Osteoblast (primary cell): ENCODE measurements around the gene PCK2. TPM values are rescaled to one million over a fixed set of nuclear protein-coding genes. Genes with fewer than 3 reads are reported as not detected.
A peak's percentile ranks its signal among the peaks of the same experiment; 100 is the strongest.

Experiments used
- DNase-seq: peaks from one replicate; pipeline ENCODE4 v3.0.0; 2011; ENCODE audit warnings: low spot score, mixed read lengths; ENCODE audit not compliant: insufficient read length; ENCODE audit errors: missing footprints
- H2AFZ ChIP-seq: 2 replicates; pipeline ENCODE4 v1.6.0; 2011; ENCODE audit warnings: mild to moderate bottlenecking, low read length
- H3K27ac ChIP-seq: 2 replicates; pipeline ENCODE4 v1.5.1; 2011; ENCODE audit warnings: mild to moderate bottlenecking, low read depth, low read length, moderate library complexity
- H3K27me3 ChIP-seq: 2 replicates; pipeline ENCODE4 v1.6.0; 2012; ENCODE audit warnings: mild to moderate bottlenecking, control low read depth, inconsistent platforms, low read length, moderate library complexity; ENCODE audit not compliant: insufficient read depth
- H3K36me3 ChIP-seq: 2 replicates; pipeline ENCODE4 v1.5.1; 2011; ENCODE audit warnings: mild to moderate bottlenecking, low read length, control low read depth, moderate library complexity; ENCODE audit not compliant: insufficient read depth
- H3K4me1 ChIP-seq: 2 replicates; pipeline ENCODE4 v1.5.1; 2011; ENCODE audit warnings: mild to moderate bottlenecking, low read length, control low read depth, moderate library complexity; ENCODE audit not compliant: insufficient read depth
- H3K4me2 ChIP-seq: 2 replicates; pipeline ENCODE4 v1.6.0; 2011; ENCODE audit warnings: mild to moderate bottlenecking, low read length; ENCODE audit not compliant: insufficient read depth
- H3K4me3 ChIP-seq: fragments of 200-600 bp; sonication (generic); 3 replicates; pipeline ENCODE4 v1.5.1; 2012; ENCODE audit warnings: mild to moderate bottlenecking, low read length, inconsistent platforms; ENCODE audit not compliant: insufficient read depth
- H3K79me2 ChIP-seq: 2 replicates; pipeline ENCODE4 v1.6.0; 2012; ENCODE audit warnings: mild to moderate bottlenecking, low read length, control low read depth, inconsistent platforms; ENCODE audit not compliant: insufficient read depth
- H3K9me3 ChIP-seq: 2 replicates; pipeline ENCODE4 v1.5.1; 2011; ENCODE audit warnings: low read depth, low read length, control low read depth
- H4K20me1 ChIP-seq: 2 replicates; pipeline ENCODE4 v1.6.0; 2012; ENCODE audit warnings: mild to moderate bottlenecking, low read length, control low read depth; ENCODE audit not compliant: insufficient read depth
- CTCF ChIP-seq: IDR thresholded peaks from 2 replicates; pipeline ENCODE4 v1.5.1; 2011; ENCODE audit warnings: mild to moderate bottlenecking, low read depth, low read length, moderate library complexity; ENCODE audit errors: extremely low read depth
- total RNA-seq: library from RNA; depleted of rRNA; stranded (reverse); fragments of >200 nt; gene quantifications from 2 replicates; pipeline ENCODE4 v1.2.3, GENCODE V29; 2012

Gene PCK2
- total RNA-seq, 1 donor: 35.1 TPM

- Histone ChIP-seq H3K36me3 (no peaks in the 10 kb centered on the region), H3K4me1 (no peaks in the 10 kb centered on the region), H3K79me2 (no peaks in the 10 kb centered on the region), H2AFZ (no peak overlapping the region), H4K20me1 (no peaks in the 10 kb centered on the region), H3K4me2 (no peak overlapping the region), H3K27me3 (peaks cover 16% of the 10 kb centered on the region), H3K4me3 (no peak overlapping the region), H3K27ac (no peak overlapping the region), H3K9me3 (no peaks in the 10 kb centered on the region)
- peak; percentile 47 for DNase-seq
- TF ChIP-seq CTCF: no peak
Observed at GRCh38 chr14:24071836-24072430, 22.2 kb upstream of the PCK2 start.

DNA sequence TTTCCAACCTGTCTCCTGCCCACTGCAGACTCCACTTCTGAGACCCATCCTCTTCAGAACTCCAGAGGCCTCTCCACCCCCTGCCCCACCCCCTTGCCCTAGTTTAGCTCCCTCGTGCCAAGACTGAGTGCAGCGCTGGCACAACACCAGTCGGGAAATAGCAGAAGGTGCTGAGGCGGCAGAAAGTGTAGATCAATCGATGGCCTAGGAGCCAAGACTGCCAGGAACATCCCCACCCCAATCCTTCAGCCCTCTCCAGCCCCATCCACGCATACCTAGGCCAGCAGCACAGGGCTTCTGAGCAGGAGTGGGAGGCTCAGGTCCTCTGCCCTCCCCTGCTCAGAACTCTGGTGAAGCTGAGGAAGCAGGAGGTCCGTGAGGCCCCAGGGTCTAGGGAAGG lies 21.7 kb upstream of the PCK2 start:
- Histone ChIP-seq H4K20me1 (no peaks in the 10 kb centered on the region), H3K4me1 (no peaks in the 10 kb centered on the region), H3K4me3 (no peak overlapping the region), H3K79me2 (no peaks in the 10 kb centered on the region), H3K36me3 (no peaks in the 10 kb centered on the region), H3K9me3 (no peaks in the 10 kb centered on the region), H3K27me3 (peaks cover 16% of the 10 kb centered on the region), H3K27ac (no peak overlapping the region), H2AFZ (no peak overlapping the region), H3K4me2 (no peak overlapping the region)
- TF ChIP-seq CTCF: no peak
- no peak for DNase-seq

- no peak for TF ChIP-seq CTCF
- H3K4me3 ChIP-seq: no peak overlapping the region
- H3K27ac ChIP-seq: no peak overlapping the region
- H3K36me3 ChIP-seq: no peaks in the 10 kb centered on the region
- no peaks in the 10 kb centered on the region for H3K9me3 ChIP-seq
- H3K4me2 ChIP-seq: no peak overlapping the region
- no peaks in the 10 kb centered on the region for H3K79me2 ChIP-seq
- DNase-seq: no peak
- H3K27me3 ChIP-seq: peaks cover 16% of the 10 kb centered on the region
- no peaks in the 10 kb centered on the region for H4K20me1 ChIP-seq
- no peaks in the 10 kb centered on the region for H3K4me1 ChIP-seq
- H2AFZ ChIP-seq: no peak overlapping the region
Observed at GRCh38 chr14:24072881-24073877, 20.9 kb upstream of the PCK2 start.
